ENCODE data around the gene ZBP1.

ZBP1 gene

GRCh38 chr20:57583289-57584257, 36.7 kb downstream of the ZBP1 start:
- no peak for DNase-seq

DNA sequence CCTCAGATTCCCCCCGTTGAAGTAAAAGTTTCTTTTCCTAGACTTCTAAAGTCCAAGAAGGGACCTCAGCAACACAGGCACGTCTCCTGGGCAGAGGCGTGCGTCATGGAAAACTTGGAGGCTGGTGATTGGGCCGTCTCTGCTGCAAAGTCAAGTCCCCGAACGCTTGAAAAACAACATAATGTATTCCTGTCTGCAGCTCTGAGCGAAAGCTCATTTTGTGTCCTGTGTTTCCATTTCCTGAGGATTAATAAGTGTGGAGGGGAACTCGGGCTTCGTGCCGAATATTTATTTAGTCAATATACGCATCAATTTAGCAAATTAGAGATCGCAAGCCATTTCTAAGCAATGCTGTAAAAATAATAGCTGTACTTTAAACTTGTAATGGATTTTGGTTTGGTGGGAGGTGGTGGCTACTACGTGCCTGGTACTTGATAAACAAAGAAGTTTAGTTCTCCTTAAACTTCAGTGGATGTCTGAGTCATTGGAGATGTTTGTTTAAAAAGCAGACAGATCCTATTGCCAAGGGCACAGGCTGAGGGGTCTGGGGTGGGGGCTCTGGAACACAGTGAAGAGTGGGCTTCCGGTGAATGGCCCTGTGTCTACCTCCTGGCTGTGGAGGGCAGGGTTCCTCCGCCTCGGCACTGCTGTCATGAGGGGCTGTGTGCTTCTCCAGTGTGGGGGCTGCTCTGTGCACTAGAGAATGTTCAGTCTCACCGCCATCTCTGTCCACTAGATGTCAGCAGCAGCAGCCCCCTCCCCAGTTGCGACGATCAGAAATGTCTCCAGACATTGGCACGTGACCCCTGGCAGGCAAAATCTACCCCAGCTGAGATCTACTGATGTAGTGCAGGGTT, 37.6 kb downstream of the ZBP1 start:
- DNase-seq: peak; percentile 12

DNA sequence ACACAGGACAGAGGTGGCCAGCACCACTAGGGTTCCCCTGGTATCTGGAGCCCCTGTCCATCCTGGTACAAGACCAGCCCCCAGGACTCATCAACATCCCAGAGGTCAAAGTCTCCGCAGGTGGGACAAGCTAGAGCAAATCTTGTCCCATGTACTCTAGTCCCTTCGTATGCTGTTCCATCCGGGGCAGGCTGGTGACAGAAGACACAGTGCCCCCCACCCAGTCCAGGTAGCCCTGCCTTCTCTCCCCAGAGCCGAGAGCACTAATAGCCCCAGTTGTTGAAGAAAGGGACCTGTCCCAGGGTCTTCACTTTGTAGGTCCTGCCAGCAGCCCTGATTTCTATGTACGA, 38.2 kb downstream of the ZBP1 start:
- DNase-seq: no peak

- DNase-seq: no peak
These were observed 38.8 kb downstream of the ZBP1 start for GRCh38 chr20:57581202-57582028.

DNA sequence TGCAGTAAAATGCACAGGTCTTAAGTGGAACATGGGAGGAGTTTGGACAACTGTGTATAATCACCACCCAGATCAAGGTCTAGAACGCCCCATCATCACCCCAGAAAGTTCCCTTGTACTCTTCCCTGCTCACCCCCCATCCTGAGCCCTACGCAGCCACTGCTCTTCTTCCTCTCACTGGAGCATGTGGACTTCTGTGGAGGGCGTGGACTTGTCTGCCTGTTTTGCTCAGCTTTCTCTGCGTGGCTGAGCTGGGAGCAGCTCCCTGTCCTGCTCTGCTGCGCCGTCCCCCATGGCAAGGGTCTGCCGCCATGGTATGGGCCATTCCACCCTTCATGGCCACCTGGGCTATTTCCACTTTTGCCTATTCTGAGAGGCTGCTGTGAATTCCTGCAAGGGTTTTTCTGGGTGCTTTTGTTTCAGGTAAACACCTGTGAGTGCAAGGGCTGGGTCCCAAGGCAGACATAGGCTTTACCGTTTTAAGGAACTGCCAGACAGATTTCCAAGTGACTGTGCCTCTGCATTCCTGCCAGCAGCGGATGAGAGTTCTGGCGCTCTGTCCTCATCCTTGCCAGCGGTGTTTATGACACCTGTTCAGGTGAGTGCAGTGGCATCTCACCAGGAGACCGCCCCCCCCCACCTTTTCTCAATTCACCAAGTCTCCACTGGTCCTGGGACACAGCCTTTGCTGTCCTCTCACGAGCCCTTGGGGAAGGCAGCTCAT, 39.6 kb downstream of the ZBP1 start:
- no peak for DNase-seq

- no peak for DNase-seq
These were observed 40.3 kb downstream of the ZBP1 start for GRCh38 chr20:57579898-57580447.

DNA sequence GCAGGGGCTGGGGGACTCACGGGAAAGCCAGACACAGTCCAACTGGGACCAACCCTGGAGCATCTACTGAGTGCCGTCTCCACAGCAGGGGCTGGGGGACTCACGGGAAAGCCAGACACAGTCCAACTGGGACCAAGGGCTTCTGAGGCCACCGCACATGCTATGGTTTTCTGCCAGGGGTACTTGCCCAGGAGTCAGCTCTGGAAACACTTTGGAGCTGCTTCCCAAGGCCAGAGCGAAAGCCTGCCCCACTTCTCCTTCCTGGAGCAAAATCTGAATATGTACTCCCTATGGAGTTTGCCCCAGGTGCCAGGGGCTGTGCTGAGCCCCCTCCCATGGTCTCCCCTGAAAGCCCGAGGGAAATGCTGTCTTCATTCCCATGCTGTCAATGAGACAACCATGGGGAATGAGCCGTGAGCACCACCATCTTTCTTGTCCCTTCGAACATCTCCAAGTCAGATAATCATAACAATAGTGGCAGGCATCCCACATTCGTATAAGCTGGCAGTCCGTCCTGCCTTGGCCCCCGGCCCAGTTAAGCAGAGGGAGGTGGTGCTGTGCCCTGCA, 40.8 kb downstream of the ZBP1 start:
- no peak for DNase-seq

DNA sequence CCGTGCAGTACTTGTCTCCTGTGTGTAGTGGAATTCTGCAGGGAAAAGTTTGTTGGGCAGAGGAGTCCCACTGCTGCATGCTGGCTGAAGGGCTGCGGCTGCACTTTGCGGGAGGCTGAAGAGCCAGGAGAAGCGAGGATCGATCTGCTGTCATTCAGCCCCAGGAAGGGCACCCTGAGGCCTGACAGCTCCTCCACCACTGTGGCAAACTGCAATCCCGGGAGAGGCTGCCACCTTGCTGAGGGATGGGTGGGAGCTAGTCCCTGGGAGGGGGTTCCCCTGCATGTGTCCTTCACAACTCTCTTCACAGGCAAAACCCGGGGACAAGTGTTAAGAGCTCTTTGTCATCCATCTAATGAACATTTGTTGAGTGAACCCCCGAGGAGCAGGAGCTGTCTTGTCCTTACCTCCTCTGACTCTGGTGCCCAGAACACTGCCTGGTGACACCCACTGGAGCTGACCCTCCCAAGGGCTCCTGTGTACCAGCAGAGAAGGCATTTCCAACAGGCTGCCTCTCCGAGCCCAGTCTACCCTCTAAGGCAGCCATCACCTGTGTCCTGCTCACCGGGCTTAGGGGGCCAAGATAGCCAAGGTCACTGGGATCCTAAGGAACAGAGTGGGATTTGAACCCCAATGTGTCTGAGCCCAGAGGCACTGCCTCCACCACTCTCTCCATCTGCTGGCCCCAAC, 41.6 kb downstream of the ZBP1 start:
- DNase-seq: no peak

DNA sequence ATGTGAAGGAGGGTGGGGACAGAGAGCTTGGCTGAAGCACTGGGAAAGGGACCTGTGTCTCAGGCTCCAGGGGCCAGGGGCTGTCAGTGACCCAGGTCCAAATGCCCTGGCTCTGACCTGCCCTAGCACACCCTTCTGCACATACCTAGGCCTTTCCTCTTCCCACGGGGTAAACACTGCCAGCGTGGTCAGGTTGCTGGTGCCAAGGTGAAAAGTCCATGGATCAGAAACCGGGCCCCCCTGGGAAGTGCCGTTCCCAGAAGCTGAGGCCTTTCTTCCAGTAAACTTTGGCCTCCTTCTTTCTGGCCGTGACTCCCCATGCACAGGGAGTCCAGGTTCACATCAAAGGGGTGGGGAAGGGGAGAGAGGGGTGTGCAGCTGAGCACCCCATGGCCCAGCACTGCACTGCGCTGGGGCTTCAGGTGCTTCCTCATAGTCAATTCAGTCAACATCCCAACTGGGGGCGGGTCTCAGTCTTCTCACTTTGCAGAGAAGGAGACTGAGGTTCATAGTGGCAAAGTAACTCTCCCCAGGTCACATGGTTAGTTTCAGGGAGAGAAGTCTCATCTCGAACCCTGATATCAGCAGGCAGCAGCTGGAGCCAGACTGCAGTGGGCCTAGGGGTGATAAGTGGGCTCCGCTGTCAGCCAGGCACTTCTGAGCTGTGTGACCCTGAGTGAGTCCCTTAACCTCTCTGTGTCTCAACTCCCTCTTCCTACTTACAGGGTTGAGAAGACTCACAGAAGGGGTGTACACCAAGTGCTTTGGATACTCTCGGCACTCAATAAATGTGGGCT, 42.3 kb downstream of the ZBP1 start:
- DNase-seq: no peak

DNA sequence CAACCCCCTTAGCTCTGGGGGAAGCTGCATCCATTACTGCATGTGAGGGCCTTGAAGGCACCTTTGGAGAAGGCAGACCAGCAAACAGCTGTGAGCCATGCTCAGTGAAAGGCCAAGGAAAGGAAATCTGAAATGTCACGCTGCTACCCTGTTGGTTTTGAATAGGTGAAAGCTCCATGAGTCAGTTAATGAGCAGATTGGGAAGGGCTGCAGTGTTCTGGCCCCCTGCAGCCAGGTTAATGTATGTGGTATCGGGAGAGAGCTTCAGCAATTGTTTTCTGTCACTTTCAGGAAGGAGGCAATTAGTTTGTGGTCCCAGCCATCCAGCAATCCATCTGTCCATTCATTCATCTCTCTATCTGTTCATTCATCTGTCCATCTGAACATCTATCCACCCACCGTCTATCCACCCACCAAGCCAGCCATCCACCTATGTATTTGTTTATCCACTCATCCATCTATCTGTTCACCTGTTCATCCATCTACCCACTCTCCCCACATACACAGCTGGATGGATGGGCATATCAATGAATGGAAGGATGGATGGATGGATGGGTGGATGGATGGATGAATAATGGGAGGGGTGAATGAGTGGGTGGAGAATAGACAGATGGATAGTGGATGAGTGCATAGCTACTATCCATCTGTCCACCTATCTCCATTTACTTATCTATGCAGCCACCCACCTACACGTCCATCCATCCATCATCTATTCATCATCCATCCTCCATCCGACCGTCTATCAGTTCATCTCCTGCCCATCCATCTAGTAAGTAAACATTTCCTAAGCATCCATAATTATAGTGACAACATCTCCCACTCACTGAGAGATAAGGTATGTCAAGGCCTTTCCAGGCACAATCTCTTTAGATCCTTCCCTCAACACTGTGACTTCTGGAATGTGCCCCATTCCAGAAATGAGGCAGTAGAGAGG, 43.3 kb downstream of the ZBP1 start:
- no peak for DNase-seq

DNA sequence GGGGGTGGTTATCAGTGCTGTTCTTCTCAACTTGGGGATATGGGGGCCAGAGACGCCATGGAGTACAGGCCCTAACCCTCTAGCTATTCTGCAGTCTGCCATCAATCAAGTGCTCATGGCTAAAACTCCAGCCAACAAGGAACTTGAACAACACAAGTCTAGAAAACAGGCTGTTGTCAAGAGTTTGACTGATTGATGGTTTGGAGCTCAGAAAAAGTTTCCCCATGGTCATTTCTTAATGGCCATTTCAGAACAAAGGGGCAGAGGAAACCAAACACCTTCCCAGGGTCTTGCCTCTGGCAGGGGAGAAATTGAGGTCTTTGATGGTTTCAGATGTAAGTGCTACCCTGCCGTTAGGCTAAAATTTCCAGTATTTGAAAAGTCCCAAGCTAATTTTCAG, 44.2 kb downstream of the ZBP1 start:
- DNase-seq: no peak

GRCh38 chr20:57574954-57575353, 45.3 kb downstream of the ZBP1 start:
- no peak for DNase-seq

GRCh38 chr20:57573894-57574293, 46.3 kb downstream of the ZBP1 start:
- peak; percentile 3 for DNase-seq

GRCh38 chr20:57573242-57573641, 47.0 kb downstream of the ZBP1 start:
- DNase-seq: no peak

- DNase-seq: no peak
These were observed 48.3 kb downstream of the ZBP1 start for GRCh38 chr20:57571782-57572416.

GRCh38 chr20:57570920-57571319, 49.3 kb downstream of the ZBP1 start:
- no peak for DNase-seq

- DNase-seq: no peak
These were observed 49.9 kb downstream of the ZBP1 start for GRCh38 chr20:57570145-57570850.

- DNase-seq: no peak
These were observed 51.3 kb downstream of the ZBP1 start for GRCh38 chr20:57568960-57569359.
